Measurements from ENCODE around the gene LIMK2.

DNA sequence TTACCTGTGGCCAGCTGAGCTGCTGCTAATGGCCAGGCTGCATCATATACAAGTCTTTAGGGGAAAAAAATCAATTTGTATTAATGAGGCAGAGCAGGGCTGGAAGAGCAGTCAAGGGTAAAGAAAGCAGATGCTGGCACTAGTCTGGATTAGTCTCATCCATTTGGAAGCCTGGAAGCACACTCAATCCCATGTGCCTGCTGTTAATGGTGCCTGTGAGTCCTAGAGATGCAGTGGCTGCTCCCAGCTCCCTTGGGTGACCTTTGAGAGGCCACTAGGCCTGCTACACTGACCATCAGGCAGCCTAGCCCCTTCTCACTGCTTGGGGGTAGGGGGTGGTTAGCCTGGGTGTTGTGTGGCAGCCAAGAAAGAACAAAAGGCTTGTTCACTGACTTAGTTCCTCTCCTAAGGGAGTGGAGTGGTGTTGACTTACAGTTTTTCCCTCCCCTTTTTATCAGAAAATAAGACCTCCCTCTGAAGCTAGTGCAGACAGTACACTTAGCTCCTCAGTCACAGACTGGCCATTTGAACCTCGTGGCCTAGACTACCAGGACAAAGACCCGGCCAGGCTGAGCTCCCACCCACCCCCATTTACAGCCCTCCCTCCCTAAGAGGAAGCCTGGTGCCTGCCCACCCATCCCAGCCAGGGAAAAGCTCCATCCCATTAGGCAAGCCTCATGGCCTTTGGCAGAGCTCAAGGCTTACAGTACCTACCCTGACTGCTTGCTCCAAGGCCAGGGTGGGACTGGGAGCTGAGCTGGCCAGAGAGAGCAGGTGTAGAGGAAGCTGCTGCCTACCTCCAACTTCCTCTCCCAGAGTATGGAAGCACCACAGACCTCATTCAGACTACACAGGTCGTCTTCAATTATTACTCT, 72.4 kb downstream of the LIMK2 start:
- TF ChIP-seq, protein P1, sequence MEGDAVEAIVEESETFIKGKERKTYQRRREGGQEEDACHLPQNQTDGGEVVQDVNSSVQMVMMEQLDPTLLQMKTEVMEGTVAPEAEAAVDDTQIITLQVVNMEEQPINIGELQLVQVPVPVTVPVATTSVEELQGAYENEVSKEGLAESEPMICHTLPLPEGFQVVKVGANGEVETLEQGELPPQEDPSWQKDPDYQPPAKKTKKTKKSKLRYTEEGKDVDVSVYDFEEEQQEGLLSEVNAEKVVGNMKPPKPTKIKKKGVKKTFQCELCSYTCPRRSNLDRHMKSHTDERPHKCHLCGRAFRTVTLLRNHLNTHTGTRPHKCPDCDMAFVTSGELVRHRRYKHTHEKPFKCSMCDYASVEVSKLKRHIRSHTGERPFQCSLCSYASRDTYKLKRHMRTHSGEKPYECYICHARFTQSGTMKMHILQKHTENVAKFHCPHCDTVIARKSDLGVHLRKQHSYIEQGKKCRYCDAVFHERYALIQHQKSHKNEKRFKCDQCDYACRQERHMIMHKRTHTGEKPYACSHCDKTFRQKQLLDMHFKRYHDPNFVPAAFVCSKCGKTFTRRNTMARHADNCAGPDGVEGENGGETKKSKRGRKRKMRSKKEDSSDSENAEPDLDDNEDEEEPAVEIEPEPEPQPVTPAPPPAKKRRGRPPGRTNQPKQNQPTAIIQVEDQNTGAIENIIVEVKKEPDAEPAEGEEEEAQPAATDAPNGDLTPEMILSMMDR (IDR thresholded peaks at IDR 0.05; ENCODE audit: poor library complexity, severe bottlenecking) = no peak
- TF ChIP-seq EZH2 (IDR thresholded peaks at IDR 0.05; ENCODE audit: borderline replicate concordance, insufficient read depth, low read length, poor library complexity, severe bottlenecking) (no peak), POLR2AphosphoS5 (IDR thresholded peaks at IDR 0.05) (no peak), RAD21 (conservative IDR thresholded peaks at IDR 0.05) (no peak), EP300 (conservative IDR thresholded peaks at IDR 0.05; ENCODE audit: poor library complexity, severe bottlenecking) (no peak), TAF1 (IDR thresholded peaks at IDR 0.05; ENCODE audit: low read depth) (no peak), MXI1 (conservative IDR thresholded peaks at IDR 0.05; ENCODE audit: poor library complexity, severe bottlenecking) (no peak)
- TF ChIP-seq, protein P2, sequence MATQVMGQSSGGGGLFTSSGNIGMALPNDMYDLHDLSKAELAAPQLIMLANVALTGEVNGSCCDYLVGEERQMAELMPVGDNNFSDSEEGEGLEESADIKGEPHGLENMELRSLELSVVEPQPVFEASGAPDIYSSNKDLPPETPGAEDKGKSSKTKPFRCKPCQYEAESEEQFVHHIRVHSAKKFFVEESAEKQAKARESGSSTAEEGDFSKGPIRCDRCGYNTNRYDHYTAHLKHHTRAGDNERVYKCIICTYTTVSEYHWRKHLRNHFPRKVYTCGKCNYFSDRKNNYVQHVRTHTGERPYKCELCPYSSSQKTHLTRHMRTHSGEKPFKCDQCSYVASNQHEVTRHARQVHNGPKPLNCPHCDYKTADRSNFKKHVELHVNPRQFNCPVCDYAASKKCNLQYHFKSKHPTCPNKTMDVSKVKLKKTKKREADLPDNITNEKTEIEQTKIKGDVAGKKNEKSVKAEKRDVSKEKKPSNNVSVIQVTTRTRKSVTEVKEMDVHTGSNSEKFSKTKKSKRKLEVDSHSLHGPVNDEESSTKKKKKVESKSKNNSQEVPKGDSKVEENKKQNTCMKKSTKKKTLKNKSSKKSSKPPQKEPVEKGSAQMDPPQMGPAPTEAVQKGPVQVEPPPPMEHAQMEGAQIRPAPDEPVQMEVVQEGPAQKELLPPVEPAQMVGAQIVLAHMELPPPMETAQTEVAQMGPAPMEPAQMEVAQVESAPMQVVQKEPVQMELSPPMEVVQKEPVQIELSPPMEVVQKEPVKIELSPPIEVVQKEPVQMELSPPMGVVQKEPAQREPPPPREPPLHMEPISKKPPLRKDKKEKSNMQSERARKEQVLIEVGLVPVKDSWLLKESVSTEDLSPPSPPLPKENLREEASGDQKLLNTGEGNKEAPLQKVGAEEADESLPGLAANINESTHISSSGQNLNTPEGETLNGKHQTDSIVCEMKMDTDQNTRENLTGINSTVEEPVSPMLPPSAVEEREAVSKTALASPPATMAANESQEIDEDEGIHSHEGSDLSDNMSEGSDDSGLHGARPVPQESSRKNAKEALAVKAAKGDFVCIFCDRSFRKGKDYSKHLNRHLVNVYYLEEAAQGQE (IDR thresholded peaks at IDR 0.05; ENCODE audit: borderline replicate concordance) = no peak

Data from neural cell (in vitro differentiated cells).